SH-SY5Y (cell line): ENCODE results near the gene IL24.

Experiments used
- GATA2 ChIP-seq: IDR thresholded peaks from 2 replicates; pipeline ENCODE4 v1.6.1; 2011; ENCODE audit warnings: mild to moderate bottlenecking, low read depth, low read length
- GATA3 ChIP-seq: IDR thresholded peaks from 2 replicates; pipeline ENCODE4 v1.6.1; 2011; ENCODE audit warnings: low read depth, mild to moderate bottlenecking, low read length, moderate library complexity

The IL24 gene

GRCh38 chr1:206868264-206868663 lies 29.0 kb upstream of the IL24 start:
- TF ChIP-seq GATA2 (no peak), GATA3 (no peak)

DNA sequence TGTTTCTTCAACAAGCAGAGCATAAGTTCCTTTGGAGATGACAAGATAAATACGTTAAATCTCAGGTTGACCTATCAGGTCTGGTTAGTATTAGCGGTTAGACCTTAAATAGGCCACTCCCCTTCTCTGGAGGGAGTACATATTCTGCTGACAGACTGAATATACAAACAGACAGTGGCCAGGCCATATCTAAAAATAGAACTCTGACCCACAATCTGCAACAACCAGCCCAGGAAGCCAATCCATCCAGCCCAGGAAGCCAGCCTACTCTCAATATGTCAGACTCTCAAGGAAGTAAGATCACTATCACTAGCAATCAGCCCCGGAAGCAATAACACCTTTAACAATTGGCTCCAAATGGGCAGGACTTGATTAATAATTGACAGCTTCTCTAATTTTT lies 25.1 kb upstream of the IL24 start:
- no peak for TF ChIP-seq GATA2
- no peak for TF ChIP-seq GATA3

DNA sequence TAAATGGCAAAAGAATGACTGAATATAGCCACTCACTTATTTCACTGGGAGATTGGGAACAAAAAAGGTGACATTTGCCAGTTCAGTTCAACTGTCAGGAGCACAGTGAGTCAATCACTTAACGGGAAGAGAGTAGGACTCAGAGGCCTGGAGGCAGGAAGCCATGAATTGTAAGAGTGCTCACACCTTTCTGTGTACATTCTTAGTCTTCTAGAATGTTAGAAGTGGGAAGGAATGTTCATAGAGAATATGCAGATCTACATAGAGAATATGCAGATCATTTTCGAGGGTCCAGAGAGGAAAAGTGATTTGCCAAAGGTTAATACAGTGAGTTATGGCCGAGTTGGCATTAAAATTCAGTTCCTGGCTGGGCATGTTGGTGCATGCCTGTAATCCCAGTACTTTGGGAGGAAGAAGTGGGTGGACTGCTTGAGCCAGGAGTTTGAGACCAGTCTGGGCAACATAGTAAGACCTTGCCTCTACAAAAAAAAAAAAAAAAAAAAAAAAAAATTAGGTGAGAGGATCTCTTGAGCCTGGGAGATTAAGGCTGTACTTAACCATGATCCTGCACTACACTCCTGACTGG lies 23.5 kb upstream of the IL24 start:
- TF ChIP-seq GATA3 (no peak), GATA2 (no peak)

DNA sequence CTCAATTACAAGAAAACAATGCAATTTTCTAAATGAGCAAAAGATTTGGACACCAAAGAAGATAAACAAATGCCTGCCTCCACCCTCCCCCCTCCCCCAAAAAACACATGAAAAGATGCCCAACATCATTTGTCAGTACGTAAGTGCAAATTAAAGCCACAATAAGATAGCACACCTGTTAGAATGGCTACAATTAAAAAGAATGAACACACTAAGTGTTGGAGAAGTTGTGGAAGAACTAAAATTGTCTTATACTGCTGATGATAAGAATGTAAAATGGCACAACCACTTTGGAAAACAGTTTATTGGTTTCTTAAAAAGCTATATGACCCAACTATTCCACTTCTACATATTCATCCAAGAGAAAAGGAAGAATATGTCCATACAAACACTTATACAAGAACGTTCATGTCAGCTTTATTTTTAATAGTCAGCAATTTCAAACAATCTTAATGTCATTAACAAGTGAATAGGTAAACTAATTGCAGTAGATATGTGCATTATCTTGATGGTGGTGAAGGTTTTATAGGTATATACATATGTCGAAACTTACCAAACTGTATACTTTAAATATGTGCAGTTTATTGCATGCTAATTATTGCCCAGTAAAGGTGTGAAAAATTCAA lies 21.4 kb upstream of the IL24 start:
- TF ChIP-seq GATA3 (no peak), GATA2 (no peak)

DNA sequence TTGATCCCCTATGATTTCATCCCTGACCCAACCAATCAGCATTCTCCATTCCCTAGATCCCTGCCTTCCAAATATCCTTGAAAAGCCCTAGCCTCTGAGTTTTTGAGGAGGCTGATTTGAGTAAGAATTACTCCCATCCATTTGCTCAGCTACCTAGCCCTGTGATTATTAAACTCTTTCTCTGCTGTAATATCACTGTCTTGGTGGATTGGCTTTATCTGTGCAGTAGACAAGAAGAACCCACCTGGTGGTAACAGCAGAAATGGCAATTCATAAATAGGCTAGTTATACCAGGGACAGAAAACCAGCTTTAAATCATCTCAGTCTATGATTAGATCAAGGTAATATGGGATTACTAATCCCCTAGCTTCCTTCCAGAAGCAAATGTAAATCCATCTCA lies 18.8 kb upstream of the IL24 start:
- TF ChIP-seq GATA3 (no peak), GATA2 (no peak)

DNA sequence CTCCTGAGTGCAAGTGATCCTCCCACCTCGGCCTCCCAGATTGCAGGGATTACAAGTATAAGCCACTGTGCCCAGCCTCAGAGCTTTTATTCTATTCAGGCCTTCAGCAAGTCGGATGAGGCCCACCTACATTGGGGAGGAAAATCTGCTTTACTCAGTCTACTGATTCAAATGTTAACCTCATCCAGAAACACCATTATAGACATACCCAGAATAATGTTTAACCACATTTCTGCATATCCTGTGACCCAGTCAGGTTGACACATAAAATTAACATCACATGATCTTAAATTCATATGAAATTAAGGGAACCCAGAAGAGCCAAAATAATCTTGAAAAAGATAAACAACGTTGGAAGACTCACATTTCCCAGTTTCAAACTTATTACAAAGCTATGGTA lies 16.9 kb upstream of the IL24 start:
- TF ChIP-seq GATA2, result no peak
- no peak for TF ChIP-seq GATA3

GRCh38 chr1:206882555-206882954 lies 14.7 kb upstream of the IL24 start:
- TF ChIP-seq GATA2, result no peak
- TF ChIP-seq GATA3, result no peak

DNA sequence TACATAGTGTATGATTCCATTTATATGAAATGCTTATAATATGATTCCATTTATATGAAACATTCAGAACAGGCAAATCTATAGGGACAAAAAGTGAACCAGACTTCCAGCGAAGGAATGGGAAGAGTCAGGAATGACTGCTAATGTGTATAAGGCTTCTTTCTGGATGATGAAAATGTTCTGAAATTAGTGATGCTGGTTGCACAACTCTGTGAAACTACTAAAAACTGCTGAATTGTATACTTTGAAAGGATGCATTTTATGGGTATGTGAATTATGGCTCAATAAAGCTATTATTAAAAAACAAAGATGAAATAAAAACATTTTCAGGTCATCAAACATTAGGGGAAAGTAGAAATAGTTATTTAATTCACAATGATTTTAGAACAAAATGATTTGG lies 14.1 kb upstream of the IL24 start:
- TF ChIP-seq GATA3 (no peak), GATA2 (no peak)

GRCh38 chr1:206883876-206884275 lies 13.4 kb upstream of the IL24 start:
- TF ChIP-seq GATA3 (no peak), GATA2 (no peak)

- TF ChIP-seq GATA3 (no peak), GATA2 (no peak)
These were observed 11.7 kb upstream of the IL24 start for GRCh38 chr1:206885341-206886060.

DNA sequence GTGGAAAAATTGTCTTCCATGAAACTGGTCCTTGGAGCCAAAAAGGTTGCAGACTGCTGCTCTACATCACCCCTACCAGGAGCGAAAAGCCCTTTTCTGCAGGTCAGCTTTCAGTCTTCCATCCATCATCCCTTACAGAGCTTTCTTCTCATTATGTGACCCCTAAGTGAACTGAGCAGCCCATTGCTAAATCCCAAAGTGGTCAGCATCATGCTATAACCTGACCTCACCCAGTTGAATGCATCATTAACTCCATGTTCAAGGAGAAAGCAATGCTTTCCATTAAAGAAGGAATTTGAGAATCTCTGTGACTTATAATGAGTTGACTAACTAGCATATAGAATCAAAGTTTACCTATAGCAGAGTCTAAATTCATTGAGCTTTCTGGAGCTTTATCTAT lies 10.4 kb upstream of the IL24 start:
- no peak for TF ChIP-seq GATA3
- no peak for TF ChIP-seq GATA2

GRCh38 chr1:206887701-206888100 lies 9.5 kb upstream of the IL24 start:
- no peak for TF ChIP-seq GATA3
- TF ChIP-seq GATA2, result no peak

DNA sequence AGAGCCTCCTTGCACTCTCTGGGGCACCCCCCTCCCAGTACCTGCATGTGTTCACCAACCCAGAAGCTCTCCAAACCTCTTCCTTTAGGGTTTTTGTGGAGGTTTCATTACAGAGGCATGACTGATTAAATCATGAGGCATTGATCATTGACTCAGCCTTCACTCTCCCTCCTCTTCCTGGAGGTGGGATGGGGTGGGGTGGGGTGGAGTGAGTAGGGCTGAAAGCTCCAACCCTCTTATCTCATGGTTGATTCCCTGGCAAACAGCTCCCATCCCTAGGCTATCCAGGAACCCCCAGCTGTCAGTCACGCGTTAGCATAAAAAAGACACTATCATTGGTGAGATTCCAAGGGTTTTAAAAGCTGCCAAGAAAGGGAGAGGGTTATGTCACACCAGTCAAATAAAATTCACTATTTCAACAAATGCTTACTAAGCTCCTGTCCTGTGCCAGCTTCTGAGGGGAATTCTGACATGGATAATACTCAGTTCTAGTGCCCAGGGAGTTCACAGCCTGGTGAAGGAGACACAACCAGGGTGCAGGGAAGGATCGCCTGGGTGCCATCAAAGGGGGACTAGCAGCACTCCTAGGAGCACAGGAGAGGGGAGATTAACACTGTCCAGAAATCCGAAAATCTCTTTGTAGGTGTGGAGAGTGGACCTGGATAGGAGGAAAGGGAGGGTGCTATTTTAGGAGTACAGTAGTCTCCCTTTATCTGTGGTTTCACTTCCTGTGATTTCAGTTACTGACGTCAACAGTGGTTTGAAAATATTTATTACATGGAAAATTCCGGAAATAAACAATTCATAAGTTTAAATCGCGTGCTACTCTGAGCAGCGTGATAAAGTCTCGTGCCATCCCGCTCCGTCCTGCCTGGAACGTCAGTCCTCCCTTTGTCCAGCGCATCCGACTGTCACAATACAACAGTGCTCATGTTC lies 6.8 kb upstream of the IL24 start:
- no peak for TF ChIP-seq GATA3
- no peak for TF ChIP-seq GATA2

DNA sequence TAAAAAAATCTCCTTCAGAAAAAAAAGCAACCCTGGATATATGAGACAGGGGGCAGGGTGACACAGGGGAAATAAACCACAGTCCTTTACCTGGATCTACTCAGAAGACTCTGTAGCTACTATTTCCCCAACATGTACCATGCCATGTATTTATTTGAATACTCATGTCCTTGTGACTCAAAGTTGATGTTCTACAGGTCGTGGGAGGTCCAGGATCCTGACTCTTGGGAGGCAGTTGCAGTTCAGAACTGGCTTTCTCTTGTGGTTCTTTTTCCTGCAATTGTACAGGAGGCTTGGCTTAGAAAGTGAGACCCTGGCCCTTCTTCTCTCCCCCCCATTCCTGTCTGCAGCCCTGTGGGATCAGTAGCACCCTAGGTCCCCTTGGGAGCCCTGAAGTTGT lies 5.8 kb upstream of the IL24 start:
- TF ChIP-seq GATA2 (no peak), GATA3 (no peak)
